Measurements from ENCODE around the gene POU3F1.

The POU3F1 gene

DNA sequence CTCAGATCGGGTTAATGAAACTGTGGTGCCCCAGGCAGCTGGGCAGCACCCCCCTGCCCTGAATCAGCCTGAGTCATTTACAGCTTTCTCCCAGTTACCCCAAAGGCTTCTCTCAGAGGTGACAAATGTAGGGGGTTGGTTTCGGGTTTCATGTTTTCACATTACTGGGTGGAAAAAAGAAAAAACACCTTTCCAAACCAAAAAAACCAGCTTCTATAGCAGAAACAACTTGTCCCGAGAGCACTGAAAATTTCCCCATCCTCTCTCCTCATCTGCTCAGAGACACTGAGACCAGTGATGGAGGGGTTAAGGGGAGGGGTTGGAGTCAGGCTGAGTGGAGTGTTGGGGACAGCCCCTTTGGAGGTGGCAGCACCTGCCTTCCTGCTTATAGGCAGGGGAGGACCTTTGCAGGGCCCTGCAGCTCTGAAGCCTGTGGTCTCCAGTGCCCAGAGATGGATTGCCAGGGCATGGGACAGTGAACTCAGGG is 18.4 kb downstream of the POU3F1 start:
- DNase-seq (ENCODE audit: low spot score) = no peak

DNA sequence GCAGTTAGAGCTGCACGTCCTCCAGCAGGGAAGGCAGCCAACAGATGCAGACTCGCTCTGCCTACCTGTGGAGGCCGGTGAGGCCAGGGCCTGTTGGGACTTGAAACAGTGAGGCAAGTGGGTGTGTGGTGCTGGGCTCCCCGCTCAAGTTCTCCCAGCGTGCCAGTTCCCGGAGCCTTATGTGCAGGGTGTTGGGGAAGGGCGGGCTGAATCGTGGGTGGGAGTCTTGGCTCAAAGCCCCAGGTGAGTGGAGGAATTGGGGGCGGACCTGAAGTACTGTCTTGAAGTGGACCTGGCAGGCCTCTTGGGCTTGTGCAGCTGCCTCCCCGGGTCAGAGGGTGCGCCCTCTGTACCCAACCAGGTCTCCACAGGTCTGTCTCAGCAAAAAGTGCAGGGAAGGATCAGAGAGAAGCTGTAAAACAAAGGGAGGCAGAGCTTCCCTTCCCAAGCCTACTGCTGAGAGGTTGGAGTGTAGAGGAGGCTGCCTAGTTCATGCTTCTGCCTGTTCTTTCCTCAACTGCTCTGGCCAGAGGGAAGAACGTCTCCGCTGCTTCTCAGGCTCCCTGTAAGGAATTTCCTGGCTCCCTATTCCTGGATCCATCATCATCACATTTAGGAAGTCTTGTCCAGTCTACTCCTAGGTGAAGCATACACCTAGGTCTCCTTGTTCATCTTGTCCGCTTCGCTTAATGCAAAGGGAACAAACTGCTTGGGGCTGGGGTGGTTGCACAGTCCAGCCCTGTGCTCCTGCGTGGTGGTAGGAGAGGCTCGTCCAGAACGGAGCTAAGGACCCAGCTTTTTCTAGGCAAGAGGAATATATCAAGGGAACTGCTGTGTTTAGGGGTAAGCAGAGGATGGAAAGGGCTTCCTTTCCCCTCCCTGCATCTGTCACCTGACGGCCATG is 19.1 kb downstream of the POU3F1 start:
- no peak for DNase-seq (ENCODE audit: low spot score)

DNA sequence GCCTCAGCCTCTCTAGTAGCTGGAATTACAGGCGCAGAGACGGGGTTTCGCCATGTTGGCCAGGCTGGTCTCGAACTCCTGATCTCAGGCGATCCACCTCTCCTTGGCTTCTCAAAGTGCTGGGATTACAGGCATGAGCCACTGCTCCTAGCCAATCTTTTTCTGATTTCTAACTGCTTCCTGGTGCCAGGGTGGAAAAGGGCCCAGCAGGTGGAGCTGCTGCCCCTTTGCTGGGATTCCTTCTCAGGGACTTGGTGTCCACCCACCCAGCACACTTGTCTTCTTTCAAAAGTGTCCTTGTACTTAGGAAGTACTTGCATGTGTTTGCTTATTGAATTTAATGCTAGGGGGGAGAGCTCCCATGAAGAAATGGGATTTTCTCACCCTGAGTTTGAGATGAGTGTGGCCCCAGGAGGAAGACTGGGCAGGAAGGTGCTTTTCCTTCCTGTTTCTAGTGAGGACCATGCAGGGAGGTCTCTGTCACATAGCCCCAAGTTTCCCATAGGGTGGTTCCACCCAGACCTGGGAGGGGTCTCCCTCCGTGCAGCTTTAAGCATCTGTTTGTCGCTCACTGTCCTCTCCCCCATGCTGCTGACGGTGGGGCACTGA is 19.9 kb downstream of the POU3F1 start:
- DNase-seq (ENCODE audit: low spot score) = peak; percentile 68

DNA sequence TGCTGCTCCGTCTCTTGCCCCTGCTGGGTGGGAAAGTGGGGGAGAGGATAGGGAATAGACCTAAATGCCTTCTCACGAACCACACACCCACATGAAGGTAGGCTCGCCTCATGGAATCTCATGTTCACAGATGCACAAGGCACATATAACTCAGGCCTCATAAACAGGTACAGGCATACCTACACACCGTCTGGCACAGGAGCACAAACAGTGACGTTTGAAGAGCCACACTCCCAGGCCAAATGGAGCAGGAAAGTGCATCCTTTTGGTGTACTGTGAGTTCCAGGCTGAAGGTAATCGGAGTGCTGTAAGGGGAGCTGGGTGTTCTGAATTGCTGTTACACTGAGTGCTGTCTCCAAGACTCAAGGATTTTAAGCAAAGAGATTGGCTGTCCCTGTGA is 20.9 kb downstream of the POU3F1 start:
- DNase-seq (ENCODE audit: low spot score) = no peak

DNA sequence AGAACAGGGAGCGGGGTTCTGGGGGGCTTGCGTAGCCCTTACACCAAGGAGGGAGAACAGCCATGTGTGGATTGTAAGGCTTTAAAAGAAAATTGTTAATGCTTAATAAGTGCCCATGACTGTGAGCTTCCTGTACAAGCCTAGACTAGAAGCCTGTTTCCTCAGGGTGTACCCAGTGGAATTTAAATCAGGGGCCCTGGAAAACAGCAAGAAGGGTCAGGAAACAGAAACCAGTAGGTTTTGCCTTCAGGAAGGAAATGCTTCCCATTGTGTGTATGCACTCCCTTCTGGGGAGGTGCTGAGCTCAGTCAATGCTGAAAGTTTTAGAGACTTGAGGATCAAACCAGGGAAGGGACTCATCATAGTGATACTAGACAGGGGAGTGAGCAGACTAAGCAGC is 21.4 kb downstream of the POU3F1 start:
- DNase-seq (ENCODE audit: low spot score) = no peak

DNA sequence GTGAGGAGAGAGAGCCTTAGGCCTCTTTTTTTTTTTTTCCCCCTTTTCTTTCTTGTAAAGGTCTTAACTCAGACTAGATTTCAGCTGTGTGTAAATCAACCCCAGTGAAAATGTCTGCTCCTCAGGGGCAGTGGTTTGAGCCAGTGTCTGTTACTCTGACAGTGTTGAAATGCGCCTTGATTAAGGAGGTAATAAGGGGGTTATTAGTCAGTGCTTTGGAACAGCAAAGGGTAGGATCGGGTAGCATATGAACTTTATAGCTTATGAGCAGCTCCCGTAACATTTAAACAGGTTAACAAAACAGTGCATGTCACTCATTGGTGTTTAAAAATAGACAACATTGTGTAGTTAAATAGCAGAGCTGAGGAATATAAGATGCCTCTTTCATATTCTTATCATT is 23.8 kb downstream of the POU3F1 start:
- no peak for DNase-seq (ENCODE audit: low spot score)

DNA sequence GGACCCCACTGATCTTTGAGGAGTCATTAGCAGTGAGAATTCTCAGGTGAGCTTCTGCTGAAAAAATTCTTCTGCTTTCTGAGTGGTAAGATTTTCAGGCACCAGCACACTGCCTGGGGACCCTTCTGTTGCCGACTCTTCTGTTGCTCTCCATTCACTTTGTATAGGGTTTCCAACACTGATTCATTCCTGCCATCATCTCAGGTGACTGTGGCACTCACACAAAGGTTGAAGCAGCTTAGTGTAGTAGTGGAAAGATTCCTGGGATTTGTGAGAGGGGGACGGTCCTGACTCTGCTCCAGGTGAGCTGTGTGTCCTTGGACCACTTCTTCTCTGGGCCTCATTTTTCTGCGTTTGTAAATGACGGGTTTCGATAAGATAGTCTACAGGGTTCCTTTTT is 24.6 kb downstream of the POU3F1 start:
- DNase-seq (ENCODE audit: low spot score) = no peak

DNA sequence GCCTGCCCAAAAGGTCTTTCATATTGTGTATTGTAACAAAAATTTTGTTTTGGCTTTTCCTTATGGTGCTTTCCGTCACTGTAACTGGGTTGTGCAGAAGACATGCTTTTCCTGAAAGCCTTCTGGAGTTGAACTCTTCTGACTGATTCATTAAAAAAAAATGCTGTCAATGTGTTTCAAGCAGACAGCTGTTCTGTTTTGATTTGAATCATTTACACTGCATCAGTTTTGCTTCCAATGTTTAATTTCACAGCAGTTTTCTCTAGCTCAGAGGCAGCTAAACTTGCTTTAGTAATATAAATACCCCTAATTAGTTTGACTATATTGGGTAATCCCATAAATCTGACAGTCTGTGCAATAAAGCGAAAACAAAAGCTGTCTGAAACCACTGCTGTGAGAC is 26.2 kb downstream of the POU3F1 start:
- no peak for DNase-seq (ENCODE audit: low spot score)

DNA sequence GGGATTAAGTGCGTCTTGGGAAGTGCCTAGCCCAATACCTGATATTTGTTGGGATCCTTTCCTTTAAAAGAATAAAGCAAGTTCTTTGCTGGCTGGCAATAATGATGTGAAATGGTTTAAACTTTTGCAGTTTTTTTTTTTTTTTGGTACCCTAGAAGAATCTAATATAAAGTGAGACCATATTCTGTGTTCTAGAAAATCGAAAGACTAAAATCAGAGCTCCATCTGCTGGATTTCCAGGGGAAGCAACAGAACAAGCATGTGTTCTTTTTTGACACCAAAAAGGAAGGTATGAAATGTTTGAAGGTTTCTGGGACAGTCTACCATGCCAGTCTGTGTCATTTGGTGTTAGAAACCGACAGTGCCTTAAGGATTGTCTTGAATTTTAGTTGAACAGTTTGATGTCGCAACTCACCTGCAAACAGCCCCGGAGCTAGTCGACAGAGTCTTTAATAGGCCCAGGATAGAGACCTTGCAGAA is 27.7 kb downstream of the POU3F1 start:
- no peak for DNase-seq (ENCODE audit: low spot score)

DNA sequence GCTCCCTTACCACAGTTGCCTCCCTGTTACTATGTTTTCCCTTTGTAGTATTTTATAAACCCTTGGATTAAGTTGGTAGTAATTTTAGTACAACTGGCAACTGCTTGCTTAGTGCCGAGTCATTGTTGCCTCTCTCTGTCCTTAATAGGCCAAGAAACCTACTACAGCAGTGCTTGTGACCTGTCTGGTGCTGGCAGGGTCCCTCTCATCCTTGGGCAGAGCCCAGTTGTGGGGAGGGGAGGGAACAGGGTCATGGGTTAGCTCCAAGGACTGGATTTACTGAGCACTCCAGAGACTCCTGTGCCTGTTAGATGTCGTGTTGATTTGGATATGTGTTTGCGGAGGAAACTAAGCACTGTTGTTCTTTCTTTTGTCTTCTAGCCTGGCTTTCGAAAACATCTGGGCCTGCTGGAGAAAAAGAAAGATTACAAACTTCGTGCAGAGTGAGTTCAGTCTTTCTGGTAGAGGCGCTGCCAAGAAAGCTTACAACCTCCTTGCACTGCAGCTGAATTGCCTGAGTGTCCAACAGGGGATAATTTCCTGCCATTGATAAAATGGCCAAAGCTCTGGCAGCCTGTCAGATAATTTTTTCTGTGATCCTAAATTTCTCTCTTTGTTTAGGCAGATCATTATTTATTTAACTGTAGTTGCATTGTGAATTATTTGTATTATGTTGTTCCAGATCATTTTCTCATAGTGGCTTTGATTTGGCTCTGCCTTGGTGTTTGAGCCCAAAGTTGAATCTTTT is 30.4 kb downstream of the POU3F1 start:
- DNase-seq (ENCODE audit: low spot score) = no peak

DNA sequence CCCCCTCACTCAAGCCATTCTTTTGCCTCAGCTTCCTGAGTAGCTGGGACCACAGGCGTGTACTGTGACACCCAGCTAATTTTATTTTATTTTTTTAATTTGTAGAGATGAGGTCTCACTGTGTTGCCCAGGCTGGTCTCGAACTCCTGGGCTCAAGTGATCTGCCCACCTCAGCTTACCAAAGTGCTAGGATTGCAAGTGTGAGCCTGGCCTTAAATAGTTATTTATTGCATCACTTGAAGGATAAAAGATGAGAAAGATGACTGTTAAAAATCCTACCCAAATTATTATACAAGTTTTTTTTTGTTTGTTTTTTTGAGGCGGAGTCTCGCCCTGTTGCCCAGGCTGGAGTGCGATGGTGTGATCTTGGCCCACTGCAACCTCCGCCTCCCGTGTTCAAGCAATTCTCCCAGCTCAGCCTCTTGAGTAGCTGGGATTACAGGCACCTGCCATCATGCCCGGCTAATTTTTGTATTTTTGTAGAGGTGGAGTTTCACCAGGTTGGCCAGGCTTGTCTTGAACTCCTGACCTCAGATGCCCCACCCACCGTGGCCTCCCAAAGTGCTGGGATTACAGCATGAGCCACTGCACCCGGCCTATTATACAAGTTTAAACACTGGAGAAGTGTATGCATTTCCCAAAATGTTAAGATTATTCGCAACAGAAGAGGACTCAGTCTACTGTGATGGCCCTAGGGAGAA is 31.7 kb downstream of the POU3F1 start:
- no peak for DNase-seq (ENCODE audit: low spot score)

DNA sequence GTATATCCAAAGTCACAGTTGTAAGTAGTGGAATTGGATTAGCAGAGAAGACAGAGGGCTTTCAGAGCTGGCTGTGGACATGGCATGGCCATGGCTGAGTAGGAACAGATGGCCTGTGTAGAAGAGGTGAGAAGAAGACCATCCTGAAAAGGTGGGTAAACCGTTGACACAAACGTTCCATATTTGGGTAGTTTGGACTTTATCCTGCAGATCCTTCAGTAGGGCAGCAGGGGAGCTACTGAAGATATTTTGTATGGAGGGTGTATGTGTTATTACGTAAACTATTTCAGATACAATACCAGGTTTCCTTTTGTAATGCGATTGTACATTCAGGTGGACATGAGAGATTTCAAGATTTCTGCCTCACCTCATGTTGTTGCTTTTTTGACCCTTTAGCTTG is 32.4 kb downstream of the POU3F1 start:
- DNase-seq (ENCODE audit: low spot score) = no peak

DNA sequence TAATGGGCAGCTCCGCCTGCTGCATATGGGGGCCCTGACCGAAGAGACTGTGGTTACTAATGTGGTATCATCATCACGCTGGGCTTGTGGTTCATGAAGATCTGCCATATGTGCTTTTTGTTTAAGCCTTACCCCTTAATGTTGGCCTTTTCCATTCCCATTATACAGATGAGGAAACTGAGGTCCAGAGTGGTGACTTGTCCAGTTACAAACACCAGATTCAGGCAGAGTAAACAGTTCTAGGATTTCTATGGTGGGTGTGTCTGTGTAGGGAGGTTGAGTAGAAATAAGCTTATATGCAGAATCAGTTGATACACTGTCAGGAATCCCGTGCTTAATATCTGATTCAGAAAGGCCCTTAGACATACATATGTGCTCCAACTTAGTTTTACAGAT is 33.4 kb downstream of the POU3F1 start:
- no peak for DNase-seq (ENCODE audit: low spot score)

DNA sequence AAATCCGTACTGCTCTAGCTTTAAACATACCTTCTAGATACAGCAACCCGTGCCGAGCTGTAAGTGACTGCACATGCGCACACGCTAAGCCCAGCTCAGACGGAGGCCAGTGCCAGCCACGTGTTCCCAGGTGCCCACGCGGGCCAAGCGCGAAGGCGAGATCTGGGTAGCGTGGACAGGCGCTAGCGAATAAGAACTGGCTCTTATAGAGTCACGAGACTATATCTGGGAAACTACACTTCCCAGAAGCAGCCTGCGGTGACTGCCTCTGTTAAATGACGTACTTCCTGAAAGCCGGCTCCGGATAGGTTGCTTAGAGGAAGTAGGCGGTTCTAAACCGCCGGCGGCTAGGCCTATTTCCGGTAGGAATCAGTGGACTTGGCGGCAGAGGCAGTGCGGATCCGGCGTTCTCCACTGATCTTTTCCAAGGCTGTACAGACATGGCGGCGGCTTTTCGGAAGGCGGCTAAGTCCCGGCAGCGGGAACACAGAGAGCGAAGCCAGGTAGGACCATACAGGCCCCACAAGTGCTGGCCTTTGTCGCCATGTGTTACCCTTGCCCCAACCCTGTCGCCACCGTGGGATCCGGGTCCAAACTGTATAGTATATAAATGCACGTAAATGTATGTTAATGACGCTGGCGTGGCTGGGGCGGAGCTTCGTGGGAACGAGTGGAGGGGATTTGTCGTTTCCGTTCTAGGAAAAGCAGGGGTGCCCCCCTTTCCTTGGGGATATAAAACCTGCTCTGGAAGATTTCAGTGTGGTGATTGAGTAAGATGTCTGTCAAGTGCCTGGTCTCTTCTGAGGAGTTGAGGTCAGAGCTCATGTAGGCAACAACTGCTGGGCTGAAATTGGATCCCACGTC is 34.0 kb downstream of the POU3F1 start, which contains the start of gene UTP11:
Gene UTP11 (plus strand): TSS at position 372 of the 864 bp plus-strand sequence. CDS start 69 bp downstream, at position 441.
- DNase-seq (ENCODE audit: low spot score) = peak; percentile 90

DNA sequence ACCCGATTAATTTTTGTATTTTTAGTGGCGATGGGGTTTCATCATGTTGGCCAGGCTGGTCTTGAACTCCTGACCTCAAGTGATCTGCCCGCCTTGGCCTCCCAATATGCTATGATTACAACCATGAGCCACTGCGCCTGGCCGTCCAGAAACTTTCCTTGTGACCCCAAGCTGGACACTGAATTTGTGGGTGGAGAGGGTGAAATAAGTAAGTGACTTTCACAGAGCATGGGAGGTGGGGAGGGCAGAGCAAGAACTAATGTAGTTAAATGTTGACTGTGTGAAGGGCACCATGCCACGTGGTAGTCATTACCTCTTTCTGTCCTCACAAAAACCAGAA is 36.8 kb downstream of the POU3F1 start:
- DNase-seq (ENCODE audit: low spot score) = no peak

DNA sequence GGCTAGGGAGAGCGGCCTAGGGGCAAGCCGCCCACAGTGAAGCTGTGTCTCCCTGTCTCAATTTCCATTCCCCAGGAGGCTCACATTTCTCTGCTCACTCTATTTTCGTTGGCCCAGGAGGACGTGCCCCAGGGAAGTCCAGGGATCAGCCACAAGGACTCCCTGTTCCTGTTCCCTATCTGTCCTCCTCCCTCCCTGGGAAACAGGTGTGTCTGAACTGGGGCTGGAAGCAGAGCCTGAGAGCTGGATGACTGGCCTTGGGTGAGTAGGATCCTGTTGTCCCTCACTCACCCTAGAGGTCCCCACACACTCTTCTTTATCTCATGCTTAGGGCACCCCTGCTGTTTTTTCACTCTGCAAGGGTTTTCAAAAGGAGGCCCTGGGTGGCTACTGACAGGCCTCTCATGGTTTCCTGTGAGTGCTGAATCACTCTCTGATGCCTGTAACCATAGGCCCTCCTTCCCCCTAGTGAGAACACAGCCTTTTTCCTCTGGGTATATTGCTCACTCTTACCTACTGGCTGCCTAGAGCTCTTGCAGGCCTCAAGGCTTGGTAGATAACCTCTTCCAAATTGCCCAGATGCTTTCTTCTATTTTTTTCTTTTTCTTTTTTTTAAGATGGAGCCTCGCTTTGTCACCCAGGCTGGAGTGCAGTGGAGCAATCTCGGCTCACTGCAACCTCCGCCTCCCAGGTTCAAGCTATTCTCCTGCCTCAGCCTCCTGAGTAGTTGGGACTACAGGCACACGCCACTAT is 37.3 kb downstream of the POU3F1 start:
- DNase-seq (ENCODE audit: low spot score) = no peak

DNA sequence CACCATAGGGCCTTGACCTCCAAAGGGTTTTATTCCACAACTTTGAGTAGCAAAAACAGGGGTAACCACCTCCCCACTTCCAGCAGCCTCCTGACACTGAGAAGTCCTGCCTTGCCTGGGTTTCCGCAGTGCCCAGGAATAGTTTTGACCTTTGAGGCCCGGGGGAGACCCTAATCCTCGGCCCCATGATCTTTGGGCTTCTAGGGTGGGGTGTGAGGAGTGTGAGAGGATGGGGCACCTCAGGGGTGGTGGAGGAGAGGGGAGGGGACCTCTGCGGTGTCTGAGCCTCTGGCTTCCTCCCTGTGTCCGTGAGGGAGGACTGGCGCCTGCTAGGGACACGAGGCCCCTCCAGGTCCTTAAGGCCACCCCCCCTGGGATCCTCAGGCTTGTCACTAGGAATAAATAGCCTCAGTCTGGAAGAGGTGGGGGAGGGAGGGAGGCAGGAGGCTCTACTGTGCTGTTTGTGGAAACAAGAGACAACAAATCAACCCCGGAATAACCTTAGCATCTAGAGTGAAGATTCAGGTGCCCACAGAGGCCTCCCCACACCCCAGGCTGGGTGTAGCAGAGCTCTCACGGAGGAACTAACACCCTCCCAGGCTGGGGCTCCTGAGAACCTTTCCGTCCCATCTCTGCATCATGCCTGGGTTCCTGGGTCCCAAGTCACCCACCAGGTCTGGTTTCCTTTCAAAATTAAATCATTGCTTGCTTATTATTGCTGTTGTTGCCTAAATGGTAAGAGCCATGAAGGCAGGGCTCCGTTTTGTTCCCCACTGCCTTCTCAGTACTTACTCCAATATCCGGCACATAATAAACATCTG is 40.4 kb downstream of the POU3F1 start:
- no peak for DNase-seq (ENCODE audit: low spot score)

DNA sequence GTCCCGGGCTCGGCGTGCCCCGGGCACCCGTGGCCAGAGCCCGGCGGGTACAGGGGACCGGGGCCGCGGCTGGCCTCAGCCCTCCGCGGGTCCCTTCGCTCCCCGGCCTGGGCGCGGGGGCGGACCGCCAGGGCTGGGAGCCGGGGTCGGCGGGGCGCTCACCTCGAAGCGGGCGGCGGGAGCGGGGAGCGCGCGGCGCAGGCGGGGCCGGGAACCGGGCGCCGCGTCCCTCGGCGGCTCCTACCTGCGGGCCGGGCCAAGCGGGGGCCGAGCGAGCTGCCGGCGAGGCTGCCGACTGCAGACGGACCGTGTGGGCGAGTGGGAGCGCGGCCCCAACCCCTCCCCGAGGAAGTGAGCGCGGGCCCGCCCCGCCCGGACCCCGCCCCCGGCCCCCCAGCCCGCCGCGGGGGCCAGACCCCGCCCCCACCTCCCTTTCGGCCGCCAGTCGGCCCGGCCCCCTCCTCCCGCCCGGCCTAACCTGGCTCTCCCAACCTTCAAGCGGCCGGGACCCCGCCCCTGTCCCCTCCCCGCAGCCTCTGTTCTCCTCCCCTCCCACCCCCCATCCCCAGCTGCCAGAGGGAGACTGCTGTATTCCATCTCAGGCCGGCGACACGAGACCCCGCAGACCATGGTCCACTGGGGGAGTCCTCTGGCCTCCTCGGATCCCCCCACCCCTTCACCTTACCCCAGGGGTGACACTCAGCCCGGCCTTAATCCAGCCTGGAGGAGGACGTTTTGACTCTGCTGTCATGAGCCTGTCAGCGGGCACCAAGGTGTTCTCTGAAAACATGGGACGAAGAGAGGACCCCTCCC is 41.2 kb downstream of the POU3F1 start, which contains the start of gene FHL3:
Gene FHL3 (minus strand): TSS at position 320 of the 813 bp plus-strand sequence. CDS start 6,102 bp downstream, outside the sequence.
- DNase-seq (ENCODE audit: low spot score) = peak; percentile 83
